NCI-H2171 treated with DMSO at 0.1 percent for 48 hours (cell line): Measurements from ENCODE around the gene IL17C.

Source experiments
- DNase-seq: peaks from one replicate; lab custom pipeline; 2025; lab: John Stamatoyannopoulos, UW

The IL17C gene

GRCh38 chr16:88645455-88645854, 7.1 kb downstream of the IL17C start:
- DNase-seq, result no peak

DNA sequence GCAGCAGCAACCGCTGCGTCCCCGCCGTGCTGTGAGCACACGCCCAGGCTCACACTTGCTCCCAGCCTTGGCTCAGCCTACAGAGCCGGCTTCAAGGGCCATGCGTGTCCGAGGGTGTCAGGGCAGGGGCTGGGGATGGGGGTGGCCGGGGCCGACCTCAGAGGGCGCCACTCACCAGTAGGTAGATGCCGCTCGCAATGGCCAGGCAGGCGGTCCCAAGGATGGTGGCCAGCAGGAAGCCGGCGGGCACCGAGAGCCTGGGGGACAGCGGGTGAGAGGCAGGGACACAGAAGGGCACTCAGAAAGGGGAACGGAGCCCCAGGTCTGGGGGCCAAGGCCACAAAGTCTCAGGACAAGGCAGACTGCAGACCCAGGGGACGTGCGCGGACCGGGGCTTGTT, 7.6 kb downstream of the IL17C start:
- no peak for DNase-seq

DNA sequence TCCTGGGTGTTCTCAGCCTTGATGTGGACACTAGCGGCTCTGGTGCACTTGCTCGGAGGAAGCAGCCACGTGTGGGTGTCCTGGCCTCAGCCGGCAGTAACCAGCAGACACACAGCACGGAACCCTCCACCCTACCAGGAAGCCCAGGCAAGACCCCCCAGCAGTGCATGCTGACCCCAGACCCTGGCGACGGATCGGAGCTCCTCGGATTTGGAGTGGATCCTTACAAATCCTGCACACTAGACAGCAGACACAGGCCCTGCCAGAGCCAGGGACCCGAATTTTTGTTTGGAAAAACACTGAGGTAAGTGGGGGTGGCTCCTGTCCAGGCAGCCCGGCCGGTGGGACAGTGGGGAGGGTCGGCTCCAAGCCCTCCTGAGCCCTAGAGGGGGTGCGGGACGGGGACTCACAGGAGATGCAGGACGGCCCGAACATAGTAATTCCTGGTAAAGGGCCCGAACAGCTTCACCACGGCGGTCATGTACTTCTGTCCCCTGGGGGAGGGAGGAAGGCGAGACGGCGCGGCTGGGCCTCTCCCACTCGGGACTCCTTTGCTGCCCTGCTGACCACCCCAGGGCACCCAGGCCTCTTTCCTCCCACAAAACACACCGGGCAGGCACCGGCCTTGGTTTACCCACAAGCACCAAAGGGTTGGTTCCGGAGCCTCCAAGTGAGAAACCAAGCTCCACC, 8.1 kb downstream of the IL17C start:
- DNase-seq, result no peak

GRCh38 chr16:88647178-88648070, 9.1 kb downstream of the IL17C start:
- no peak for DNase-seq

DNA sequence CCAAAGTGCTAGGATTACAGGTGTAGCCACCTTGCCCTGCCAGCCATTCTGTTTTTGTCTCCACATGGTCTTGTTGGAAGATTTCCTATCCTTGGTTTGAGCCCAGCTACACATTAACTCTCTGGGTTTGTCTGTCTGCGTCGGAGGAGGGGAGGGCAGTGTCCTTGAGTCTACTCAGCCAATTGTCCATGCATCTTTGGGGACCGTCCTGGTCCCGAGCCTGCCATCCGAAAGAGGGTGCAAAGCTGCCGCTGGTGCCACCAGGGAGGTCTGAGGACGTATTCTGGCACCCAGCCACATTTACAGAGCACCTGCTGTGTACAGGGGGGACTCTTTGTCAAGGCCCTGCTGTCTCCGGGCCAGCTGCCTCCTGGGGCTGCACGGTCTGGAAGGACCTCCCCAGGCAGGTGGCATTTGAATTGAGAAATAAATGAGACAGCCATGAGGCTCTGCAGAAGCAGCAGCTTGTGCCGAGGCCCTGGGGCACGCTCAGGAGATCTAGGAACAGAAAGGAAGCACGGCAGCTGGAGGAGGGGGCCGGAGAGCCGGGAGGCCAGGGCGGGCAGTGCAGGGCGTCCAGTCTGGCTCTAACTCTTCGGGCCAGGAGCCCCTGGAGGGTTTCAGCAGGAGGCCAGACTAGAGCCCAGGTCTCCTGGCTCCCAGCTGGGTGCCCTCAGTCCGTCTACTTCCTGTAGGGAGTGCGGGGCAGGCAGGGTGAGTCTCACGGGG, 11.0 kb downstream of the IL17C start:
- peak; percentile 70 for DNase-seq

GRCh38 chr16:88649924-88650748, 11.8 kb downstream of the IL17C start:
- no peak for DNase-seq

GRCh38 chr16:88650749-88651275, 12.4 kb downstream of the IL17C start, which contains the start of gene CYBA:
Gene CYBA, minus strand, starts transcription at chr16:88651053. Its CDS starts 40 bp downstream, at chr16:88651013.
- peak; percentile 33 for DNase-seq

GRCh38 chr16:88651276-88651988, 13.1 kb downstream of the IL17C start:
- no peak for DNase-seq

GRCh38 chr16:88651989-88652761, 13.8 kb downstream of the IL17C start:
- no peak for DNase-seq

DNA sequence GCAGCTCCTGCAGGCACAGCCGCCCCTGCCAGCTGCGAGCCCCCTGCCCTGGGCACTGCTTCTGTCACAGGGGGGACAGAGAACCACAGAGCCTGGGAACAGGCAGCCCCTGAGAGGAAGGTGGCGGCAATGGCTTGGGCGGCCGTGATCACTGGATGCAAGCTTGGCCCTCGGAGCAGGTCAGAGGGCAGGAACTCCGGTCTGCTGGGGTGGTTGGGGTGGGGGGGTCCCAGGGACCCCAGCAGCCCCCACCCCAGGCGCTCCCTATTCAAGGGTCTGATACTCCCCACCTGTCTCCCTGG, 14.3 kb downstream of the IL17C start:
- DNase-seq, result no peak

- no peak for DNase-seq
Measured at GRCh38 chr16:88653101-88653500, 14.7 kb downstream of the IL17C start.

DNA sequence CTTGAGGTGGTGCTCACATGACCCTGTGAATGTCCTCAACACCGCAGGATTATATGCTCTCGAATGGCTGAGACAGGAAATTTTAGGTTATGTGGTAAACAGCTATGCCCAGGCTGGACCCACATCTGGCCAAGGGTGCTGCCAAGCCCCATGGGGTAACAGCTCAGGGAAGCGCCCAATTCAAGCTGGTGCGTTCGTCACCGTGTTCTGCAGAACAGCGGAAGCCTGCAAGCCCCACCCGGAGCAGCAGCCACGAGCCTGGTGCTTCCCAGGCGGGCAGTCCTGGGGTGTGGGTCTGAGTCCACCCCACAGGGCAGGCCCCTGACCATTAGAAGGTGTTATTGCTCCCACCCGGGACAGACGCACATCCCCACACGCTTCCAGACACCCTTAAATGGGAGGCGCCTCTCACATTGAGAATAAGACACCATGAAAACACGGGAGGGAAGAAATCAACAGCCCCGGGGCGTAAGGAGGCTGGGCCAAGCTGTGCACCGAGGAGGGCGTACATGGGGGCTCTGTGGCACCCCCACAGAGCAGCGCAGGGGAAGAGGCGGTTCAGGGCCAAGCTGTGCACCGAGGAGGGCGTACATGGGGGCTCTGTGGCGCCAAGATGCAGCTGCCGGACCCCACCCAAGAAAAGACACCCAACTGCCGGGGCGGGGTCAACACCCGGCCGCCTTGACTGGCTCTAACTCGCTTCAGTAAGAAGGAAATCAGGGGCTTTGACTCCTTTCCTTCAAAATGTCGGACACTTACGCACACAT, 15.4 kb downstream of the IL17C start:
- DNase-seq, result no peak

DNA sequence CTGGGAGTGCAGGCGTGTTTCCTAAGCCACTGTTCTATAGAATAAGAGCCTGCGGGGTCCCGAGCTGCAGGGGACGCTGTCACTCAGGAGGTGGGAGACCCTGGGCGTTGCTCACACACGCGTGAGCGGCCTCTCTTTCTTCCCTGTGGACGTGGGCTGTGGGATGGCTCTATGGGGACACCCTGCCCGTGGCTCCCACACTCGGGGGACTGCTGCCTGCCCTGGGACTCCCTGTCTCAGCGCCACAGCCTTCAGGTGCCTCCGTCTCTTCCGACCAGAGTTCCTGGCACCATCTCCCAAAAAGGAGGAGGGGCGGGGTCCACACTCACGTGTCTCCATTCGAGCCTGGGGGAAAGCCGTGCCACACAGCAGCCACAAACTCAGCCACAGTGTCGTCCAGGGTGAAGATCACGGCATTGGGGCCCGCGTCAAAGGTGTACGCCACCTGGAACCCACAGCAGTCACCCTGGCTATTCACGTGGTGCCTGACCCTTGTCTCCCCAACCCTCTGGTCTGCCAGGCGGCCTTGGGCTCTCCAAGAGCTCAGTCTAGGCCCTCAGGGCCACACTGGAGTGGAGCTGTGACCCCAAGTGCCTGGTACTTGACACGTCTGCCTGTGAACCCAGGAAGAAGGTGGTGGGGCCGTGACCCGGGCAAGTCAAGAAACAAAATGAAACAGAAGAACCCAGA, 16.1 kb downstream of the IL17C start:
- DNase-seq, result no peak

GRCh38 chr16:88655053-88655732, 16.8 kb downstream of the IL17C start:
- DNase-seq, result no peak

GRCh38 chr16:88655733-88656281, 17.4 kb downstream of the IL17C start:
- no peak for DNase-seq

- DNase-seq, result no peak
Measured at GRCh38 chr16:88656291-88656980, 18.1 kb downstream of the IL17C start.

DNA sequence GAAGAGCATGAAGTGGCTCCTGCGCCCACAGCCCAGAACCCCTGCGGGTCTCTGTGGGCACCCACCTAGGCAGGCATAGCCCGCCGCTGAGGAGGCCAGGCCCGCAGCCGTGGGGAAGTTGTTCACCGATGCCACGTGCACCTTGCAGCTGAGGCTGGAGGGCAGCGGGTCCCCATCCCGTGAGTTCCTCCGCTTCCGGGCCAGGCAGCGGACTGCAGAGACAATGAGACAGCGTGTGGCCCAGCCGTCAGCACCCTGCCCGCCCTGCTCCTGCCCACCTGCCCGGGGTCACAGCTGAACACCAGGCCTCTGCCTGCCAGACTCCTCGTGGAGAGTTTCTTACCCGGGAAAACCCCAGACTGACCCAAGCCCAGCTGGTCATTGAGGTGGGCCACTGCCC, 19.0 kb downstream of the IL17C start:
- DNase-seq, result no peak
